ENCODE measurements around the gene STIP1.
A peak's percentile ranks its signal among the peaks of the same experiment; 100 is the strongest.

The STIP1 gene

GRCh38 chr11:64224891-64225607 lies 39.1 kb downstream of the STIP1 start:
- DNase-seq = no peak

GRCh38 chr11:64225608-64226506 lies 39.9 kb downstream of the STIP1 start, which contains the start of the genes NUDT22 and TRPT1:
TSS of gene NUDT22 (plus strand) at chr11:64226274. CDS start at chr11:64226653, 379 bp downstream.
TSS of gene TRPT1 (minus strand) at chr11:64226186. CDS start at chr11:64225860, 326 bp downstream.
- peak; percentile 81 to 85 (median 84) for DNase-seq

- no peak for DNase-seq
These were observed 40.6 kb downstream of the STIP1 start for GRCh38 chr11:64226507-64227051.

GRCh38 chr11:64227405-64227956 lies 41.5 kb downstream of the STIP1 start:
- no peak for DNase-seq

- DNase-seq = no peak
These were observed 43.2 kb downstream of the STIP1 start for GRCh38 chr11:64229090-64229743.

GRCh38 chr11:64229744-64230170 lies 43.8 kb downstream of the STIP1 start:
- no peak for DNase-seq

- DNase-seq = peak; percentile 64 to 72 (median 68)
These were observed 44.4 kb downstream of the STIP1 start, which contains the start of gene DNAJC4 for GRCh38 chr11:64230171-64230984. TSS of gene DNAJC4 (plus strand) at chr11:64230548. CDS start at chr11:64230855, 307 bp downstream.

GRCh38 chr11:64230985-64231365 lies 45.0 kb downstream of the STIP1 start:
- DNase-seq = no peak

GRCh38 chr11:64231546-64231945 lies 45.6 kb downstream of the STIP1 start:
- DNase-seq = no peak

- DNase-seq = no peak
These were observed 46.4 kb downstream of the STIP1 start for GRCh38 chr11:64232182-64232966.

- no peak for DNase-seq
These were observed 47.0 kb downstream of the STIP1 start for GRCh38 chr11:64232967-64233315.

GRCh38 chr11:64233913-64234586 lies 48.1 kb downstream of the STIP1 start, which contains the start of gene VEGFB:
TSS of gene VEGFB (plus strand) at chr11:64234584. CDS start at chr11:64234834, 250 bp downstream.
- DNase-seq = peak; percentile 36 to 60 (median 44)

GRCh38 chr11:64234647-64235379 lies 48.8 kb downstream of the STIP1 start:
- DNase-seq = peak in 2 of 4 experiments; percentile 39 to 50

- DNase-seq = no peak
These were observed 49.6 kb downstream of the STIP1 start for GRCh38 chr11:64235437-64236161.

- DNase-seq = no peak
These were observed 51.5 kb downstream of the STIP1 start for GRCh38 chr11:64237484-64237951.

- no peak for DNase-seq
These were observed 52.1 kb downstream of the STIP1 start for GRCh38 chr11:64238076-64238475.

GRCh38 chr11:64238999-64239398 lies 53.0 kb downstream of the STIP1 start:
- no peak for DNase-seq

- no peak for DNase-seq
These were observed 53.9 kb downstream of the STIP1 start for GRCh38 chr11:64239662-64240434.
